ENCODE results near the gene NR5A1.

DNA sequence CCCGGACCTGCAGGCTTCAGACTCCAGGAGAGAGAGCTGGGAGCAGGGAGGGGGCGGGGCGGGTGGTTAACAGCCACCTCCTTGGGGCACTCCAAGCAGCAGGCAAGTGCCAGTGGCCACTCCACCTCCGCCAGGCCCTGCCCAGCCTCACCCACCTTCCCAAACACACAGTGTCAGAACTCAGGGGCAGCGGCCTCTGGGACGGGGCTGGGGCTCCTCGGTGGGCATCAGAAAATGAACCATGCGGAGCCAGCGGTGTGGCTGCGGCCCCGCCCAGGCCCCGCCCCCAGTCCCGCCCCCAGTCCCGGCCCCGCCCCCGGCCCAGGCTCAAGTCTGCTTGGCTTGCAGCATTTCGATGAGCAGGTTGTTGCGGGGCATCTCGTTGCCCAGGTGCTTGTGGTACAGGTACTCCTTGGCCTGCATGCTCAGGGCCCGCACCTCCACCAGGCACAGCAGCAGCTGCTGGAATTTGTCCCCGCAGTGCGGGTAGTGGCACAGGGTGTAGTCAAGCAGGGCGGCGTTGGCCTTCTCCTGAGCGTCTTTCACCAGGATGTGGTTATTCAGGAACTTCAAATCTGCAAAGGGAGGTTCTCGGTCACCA lies 24.7 kb downstream of the NR5A1 start:
- TF ChIP-seq, protein P1, sequence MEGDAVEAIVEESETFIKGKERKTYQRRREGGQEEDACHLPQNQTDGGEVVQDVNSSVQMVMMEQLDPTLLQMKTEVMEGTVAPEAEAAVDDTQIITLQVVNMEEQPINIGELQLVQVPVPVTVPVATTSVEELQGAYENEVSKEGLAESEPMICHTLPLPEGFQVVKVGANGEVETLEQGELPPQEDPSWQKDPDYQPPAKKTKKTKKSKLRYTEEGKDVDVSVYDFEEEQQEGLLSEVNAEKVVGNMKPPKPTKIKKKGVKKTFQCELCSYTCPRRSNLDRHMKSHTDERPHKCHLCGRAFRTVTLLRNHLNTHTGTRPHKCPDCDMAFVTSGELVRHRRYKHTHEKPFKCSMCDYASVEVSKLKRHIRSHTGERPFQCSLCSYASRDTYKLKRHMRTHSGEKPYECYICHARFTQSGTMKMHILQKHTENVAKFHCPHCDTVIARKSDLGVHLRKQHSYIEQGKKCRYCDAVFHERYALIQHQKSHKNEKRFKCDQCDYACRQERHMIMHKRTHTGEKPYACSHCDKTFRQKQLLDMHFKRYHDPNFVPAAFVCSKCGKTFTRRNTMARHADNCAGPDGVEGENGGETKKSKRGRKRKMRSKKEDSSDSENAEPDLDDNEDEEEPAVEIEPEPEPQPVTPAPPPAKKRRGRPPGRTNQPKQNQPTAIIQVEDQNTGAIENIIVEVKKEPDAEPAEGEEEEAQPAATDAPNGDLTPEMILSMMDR (IDR thresholded peaks at IDR 0.05): no peak
- no peak for TF ChIP-seq EZH2 (IDR thresholded peaks at IDR 0.05)
- no peak for TF ChIP-seq EZH2phosphoT487 (IDR thresholded peaks at IDR 0.05)
